Left ventricle myocardium inferior (tissue), 1 donor: ENCODE results near the gene CDKN1C. TPM values are rescaled to one million over a fixed set of nuclear protein-coding genes. Genes with fewer than 3 reads are reported as not detected.

Experiments used
- DNase-seq: peaks from one replicate; pipeline ENCODE4 v3.0.0-alpha.2; 2020
- H3K27ac ChIP-seq: fragments of 200-600 bp; replicated peaks from 2 replicates; pipeline ENCODE4 v1.8.0; 2021
- H3K27me3 ChIP-seq: fragments of 200-600 bp; 2 replicates; pipeline ENCODE4 v1.8.0; 2021; ENCODE audit warnings: low read depth
- H3K36me3 ChIP-seq: fragments of 200-600 bp; 2 replicates; pipeline ENCODE4 v1.8.0; 2021
- H3K4me1 ChIP-seq: fragments of 200-600 bp; 2 replicates; pipeline ENCODE4 v1.8.0; 2021
- H3K4me3 ChIP-seq: fragments of 200-600 bp; 2 replicates; pipeline ENCODE4 v1.8.0; 2021; ENCODE audit warnings: mild to moderate bottlenecking, moderate library complexity
- H3K9me3 ChIP-seq: fragments of 200-600 bp; replicated peaks from 2 replicates; pipeline ENCODE4 v1.8.0; 2021
- intact Hi-C: fragments of 100-400 bp; cut with micrococcal nuclease; formaldehyde crosslinking; loops from one replicate; pipeline ENCODE4 v1.11.0; 2022
- total RNA-seq: library from RNA; stranded (reverse); fragmentation: NEBNext Ultra II Directional; extraction: Animal tissue kit (Norgen Biotek cat#: 25700); gene quantifications from one replicate; pipeline ENCODE4 v1.2.1, GENCODE V29; 2021
- TF ChIP-seq, protein P1 (sequence below): fragments of 200-600 bp; IDR thresholded peaks from 2 replicates; pipeline ENCODE4 v1.8.0; 2021; ENCODE audit warnings: antibody characterized with exemption, mild to moderate bottlenecking, borderline replicate concordance
- donor health status: DM: no; HTN: yes; CAD: no; lungs with severe emphysema.

Gene CDKN1C
- total RNA-seq, 1 donor from 2014 or later: 33.0 TPM

DNA sequence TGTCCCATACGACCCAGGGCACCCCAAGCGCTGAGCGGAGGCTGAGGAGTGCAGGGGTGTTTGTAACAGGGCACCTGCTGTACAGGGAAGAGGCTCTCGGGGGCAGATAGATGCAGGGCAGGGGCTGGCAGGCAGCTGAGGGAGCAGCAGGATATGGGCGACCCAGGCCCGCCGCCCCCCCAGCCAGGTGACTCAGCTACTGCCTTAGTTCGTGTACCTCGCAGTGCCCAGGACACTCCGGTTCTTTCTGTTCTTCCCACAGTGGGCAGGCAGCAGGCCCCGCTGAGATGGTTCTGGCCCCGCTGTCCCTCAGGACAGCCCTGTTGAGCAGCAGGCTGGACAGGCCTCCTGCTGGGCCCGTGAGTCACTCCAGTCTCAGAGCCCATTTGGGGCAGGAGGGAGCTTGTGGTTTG lies 27.4 kb upstream of the CDKN1C start:
- TF ChIP-seq, protein P1, sequence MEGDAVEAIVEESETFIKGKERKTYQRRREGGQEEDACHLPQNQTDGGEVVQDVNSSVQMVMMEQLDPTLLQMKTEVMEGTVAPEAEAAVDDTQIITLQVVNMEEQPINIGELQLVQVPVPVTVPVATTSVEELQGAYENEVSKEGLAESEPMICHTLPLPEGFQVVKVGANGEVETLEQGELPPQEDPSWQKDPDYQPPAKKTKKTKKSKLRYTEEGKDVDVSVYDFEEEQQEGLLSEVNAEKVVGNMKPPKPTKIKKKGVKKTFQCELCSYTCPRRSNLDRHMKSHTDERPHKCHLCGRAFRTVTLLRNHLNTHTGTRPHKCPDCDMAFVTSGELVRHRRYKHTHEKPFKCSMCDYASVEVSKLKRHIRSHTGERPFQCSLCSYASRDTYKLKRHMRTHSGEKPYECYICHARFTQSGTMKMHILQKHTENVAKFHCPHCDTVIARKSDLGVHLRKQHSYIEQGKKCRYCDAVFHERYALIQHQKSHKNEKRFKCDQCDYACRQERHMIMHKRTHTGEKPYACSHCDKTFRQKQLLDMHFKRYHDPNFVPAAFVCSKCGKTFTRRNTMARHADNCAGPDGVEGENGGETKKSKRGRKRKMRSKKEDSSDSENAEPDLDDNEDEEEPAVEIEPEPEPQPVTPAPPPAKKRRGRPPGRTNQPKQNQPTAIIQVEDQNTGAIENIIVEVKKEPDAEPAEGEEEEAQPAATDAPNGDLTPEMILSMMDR: no peak
- intact Hi-C loops: no loop called here
- Histone ChIP-seq H3K4me1 (peaks cover 36% of the 10 kb centered on the region), H3K27me3 (peaks cover 19% of the 10 kb centered on the region), H3K36me3 (no peaks in the 10 kb centered on the region), H3K4me3 (no peak overlapping the region), H3K9me3 (no peaks in the 10 kb centered on the region), H3K27ac (no peak overlapping the region)
- no peak for DNase-seq

DNA sequence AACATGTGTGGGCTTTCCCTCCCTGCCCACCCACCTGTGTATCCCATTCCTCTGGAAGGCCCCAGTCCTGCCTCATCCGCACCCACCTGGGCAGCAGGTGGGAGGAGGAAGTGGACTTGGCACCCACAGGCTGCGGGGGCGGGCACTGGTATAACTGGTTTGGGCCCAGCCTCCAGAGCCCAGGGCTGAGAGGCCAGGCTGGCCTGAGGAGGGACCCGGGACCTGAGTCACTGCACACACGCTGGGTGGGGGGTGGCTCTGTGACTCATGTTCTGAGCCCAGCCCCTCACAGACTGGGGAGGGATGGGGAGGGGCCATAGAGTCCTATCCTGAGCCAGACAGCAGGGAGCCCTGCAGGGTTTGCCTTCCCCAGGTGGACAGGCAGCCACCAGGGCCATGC lies 26.9 kb upstream of the CDKN1C start:
- Histone ChIP-seq H3K36me3 (no peaks in the 10 kb centered on the region), H3K4me3 (no peak overlapping the region), H3K27ac (no peak overlapping the region), H3K27me3 (peaks cover 25% of the 10 kb centered on the region), H3K9me3 (no peaks in the 10 kb centered on the region), H3K4me1 (peaks cover 36% of the 10 kb centered on the region)
- no peak for DNase-seq
- TF ChIP-seq, protein P1: no peak
- intact Hi-C loops: no loop called here

DNA sequence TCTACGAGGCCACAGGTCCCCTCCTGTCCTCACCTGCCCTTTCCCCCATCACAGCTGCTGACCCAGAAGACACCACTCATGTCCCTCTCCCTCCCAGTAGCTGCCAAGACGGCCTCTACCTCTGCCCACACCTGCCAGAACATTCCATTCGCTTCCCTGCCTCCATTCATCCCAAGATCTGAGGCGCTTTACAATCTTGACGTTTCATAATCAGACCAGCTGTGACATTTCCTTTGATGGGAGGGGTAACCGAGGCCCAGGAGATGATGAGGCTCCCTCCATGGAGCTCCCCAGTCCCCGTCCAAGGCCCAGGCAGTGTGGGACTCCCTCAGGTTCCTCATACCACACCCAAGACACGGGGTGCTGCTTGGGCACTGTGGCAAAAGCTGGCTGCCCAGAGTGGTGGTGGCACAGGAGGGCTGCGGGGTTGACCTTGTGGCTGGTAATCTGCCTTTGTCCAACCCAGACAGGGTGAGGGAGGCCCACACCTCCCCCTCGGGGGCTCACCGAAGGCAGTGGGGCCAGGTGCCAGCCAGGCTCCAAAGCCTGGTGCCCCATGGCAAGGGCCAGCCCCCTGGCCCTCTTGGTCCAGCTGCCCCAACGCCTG lies 26.3 kb upstream of the CDKN1C start:
- H3K4me1 ChIP-seq: peaks cover 36% of the 10 kb centered on the region
- no peak overlapping the region for H3K27ac ChIP-seq
- H3K9me3 ChIP-seq: peaks cover 5% of the 10 kb centered on the region
- DNase-seq: no peak
- TF ChIP-seq, protein P1: no peak
- intact Hi-C loops: no loop called here
- peaks cover 28% of the 10 kb centered on the region for H3K27me3 ChIP-seq
- no peaks in the 10 kb centered on the region for H3K36me3 ChIP-seq
- H3K4me3 ChIP-seq: no peak overlapping the region

DNA sequence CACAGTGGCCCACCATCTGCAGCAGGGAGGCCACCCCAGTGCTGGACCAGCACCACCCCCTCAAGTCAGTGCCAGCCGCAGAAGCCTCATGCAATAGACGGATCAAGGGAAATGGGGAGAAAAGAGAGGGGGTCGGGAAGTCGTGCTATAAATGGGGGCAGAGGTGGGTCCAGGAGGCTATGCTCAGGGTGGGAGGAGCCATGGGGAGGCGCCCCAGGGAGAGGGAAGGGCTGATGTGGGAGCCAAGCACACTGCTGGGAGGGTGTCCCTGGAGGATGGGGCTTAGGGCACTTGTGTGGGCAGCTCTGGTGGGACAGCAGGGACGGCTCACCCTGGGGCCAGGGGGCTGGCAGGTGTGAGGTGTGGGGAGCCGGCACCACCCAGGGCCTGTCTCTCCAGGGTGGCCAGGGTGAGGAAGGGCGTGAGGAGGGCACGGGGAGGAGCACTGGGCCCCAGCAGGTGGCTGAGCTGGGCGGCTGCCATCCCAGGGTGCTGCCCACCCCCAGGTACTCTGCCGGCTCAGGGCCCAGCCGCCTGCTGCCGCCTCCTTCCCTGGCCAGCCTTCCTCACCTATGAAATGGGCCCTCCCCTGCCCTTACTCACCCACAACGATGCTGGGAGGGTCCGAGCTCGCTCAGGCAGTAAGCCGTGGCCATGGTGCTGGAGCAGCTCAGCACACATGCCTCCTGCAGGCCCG lies 25.7 kb upstream of the CDKN1C start:
- peaks cover 36% of the 10 kb centered on the region for H3K4me1 ChIP-seq
- DNase-seq: no peak
- H3K36me3 ChIP-seq: no peaks in the 10 kb centered on the region

DNA sequence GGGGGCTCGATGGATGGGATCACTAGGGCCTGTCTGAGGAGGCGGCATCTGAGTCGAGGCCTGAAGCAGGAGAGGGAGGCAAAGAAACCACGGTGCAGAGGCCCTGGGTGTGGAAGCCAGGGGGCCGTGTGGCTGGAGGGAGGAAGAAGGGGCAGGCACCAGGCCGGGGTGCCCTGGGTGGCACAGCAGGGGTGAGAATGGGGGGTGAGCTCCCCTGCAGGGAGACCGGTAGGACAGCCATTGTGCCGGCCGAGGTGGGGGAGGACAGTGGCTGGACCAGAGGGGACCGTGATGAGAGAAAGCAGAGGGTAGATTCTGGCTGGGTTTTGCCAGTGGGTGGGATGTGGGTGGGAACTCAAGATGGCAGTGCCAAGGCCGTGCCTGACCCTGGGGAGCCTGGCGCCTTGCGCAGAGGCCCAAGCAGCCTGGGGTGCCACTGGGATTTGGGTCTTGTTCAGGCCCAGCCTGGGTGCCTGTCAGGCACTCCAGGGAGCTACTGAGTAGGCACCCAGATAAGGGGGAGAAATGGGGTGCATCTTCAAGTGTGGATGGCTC lies 24.9 kb upstream of the CDKN1C start:
- Histone ChIP-seq H3K27me3 (peaks cover 32% of the 10 kb centered on the region), H3K4me3 (no peak overlapping the region), H3K4me1 (peaks cover 32% of the 10 kb centered on the region), H3K27ac (no peak overlapping the region), H3K9me3 (peaks cover 5% of the 10 kb centered on the region), H3K36me3 (no peaks in the 10 kb centered on the region)
- no peak for DNase-seq
- intact Hi-C loops: no loop called here
- TF ChIP-seq, protein P1: no peak

More for the DNA sequence above, 25.7 kb upstream of the CDKN1C start:
- no peak overlapping the region for H3K4me3 ChIP-seq
- TF ChIP-seq, protein P1: no peak
- intact Hi-C loops: no loop called here
- H3K27ac ChIP-seq: no peak overlapping the region
- peaks cover 5% of the 10 kb centered on the region for H3K9me3 ChIP-seq
- peaks cover 28% of the 10 kb centered on the region for H3K27me3 ChIP-seq
